Naive thymus-derived CD8-positive, alpha-beta T cell (primary cell): ENCODE data around the gene TMEM87B. TPM values are rescaled to one million over a fixed set of nuclear protein-coding genes. Genes with fewer than 3 reads are reported as not detected.
"Not testable (repeated sequence)": the region's sequence is repeated elsewhere in the genome, so short reads cannot be mapped to it uniquely, and the experiment has no call there.

Experiments
- ATAC-seq, 2 donors: fragments of 150-1000 bp; cut with Tn5 transposase in 1 of 2; sonication (Bioruptor Pico), chemical (Tn5 transposase) in 1 of 2; 1 replicate in 1 of 2; 2 replicates in 1 of 2; pipeline ENCODE4 v1.10.0; 2021; ENCODE audit warnings: mild to moderate bottlenecking in 2 of 2, moderate library complexity in 2 of 2
- POLR2A ChIA-PET: fragments of 350-600 bp; sonication (Branson Sonifier 250); formaldehyde crosslinking; loops from one replicate; lab custom pipeline; 2021; ENCODE audit warnings: antibody characterized with exemption; lab: Charles Lee
- DNase-seq, 10 donors: peaks; one replicate each; pipeline versions ENCODE4 v3.0.0 to v3.0.0-alpha.2; 2020 to 2022
- H3K27ac Mint-ChIP-seq, 10 donors: one replicate each; pipeline ENCODE4 v1.8.0; 2020 to 2022; ENCODE audit warnings: mild to moderate bottlenecking in 10 of 10, mixed read lengths in 10 of 10, moderate library complexity in 4 of 10, inconsistent platforms in 1 of 10
- H3K27me3 Mint-ChIP-seq, 5 donors: one replicate each; pipeline ENCODE4 v1.8.0; 2021 to 2022; ENCODE audit warnings: mixed read lengths in 5 of 5
- H3K36me3 Mint-ChIP-seq, 3 donors: one replicate each; pipeline ENCODE4 v1.8.0; 2020 to 2022; ENCODE audit warnings: mixed read lengths in 3 of 3, mild to moderate bottlenecking in 2 of 3, inconsistent platforms in 1 of 3
- H3K4me1 Mint-ChIP-seq, 4 donors: one replicate each; pipeline ENCODE4 v1.8.0; 2021 to 2022; ENCODE audit warnings: mixed read lengths in 4 of 4
- H3K4me3 Mint-ChIP-seq, 10 donors: one replicate each; pipeline ENCODE4 v1.8.0; 2020 to 2022; ENCODE audit warnings: mild to moderate bottlenecking in 10 of 10, mixed read lengths in 10 of 10, moderate library complexity in 6 of 10, inconsistent platforms in 1 of 10
- H3K9me3 Mint-ChIP-seq, 9 donors: one replicate each; pipeline ENCODE4 v1.8.0; 2020 to 2022; ENCODE audit warnings: mixed read lengths in 9 of 9, mild to moderate bottlenecking in 3 of 9, inconsistent platforms in 1 of 9, moderate library complexity in 1 of 9
- polyA plus RNA-seq, 3 donors: library from polyadenylated mRNA; unstranded; fragments of 300-500 nt; fragmentation: Illumina TruSeq; gene quantifications; one replicate each; pipeline ENCODE4 v1.2.3, GENCODE V29; 2021
- total RNA-seq, 8 experiments: library from RNA in 2 of 8; stranded (reverse) in 2 of 8; gene quantifications; one replicate each; pipeline ENCODE4 v1.2.3 and lab custom pipeline; 2021 to 2026

TMEM87B gene
- total and polyA plus RNA-seq, 5 experiments from 2014 or later, result 7.0 to 23.8 (median 11.8) TPM

DNA sequence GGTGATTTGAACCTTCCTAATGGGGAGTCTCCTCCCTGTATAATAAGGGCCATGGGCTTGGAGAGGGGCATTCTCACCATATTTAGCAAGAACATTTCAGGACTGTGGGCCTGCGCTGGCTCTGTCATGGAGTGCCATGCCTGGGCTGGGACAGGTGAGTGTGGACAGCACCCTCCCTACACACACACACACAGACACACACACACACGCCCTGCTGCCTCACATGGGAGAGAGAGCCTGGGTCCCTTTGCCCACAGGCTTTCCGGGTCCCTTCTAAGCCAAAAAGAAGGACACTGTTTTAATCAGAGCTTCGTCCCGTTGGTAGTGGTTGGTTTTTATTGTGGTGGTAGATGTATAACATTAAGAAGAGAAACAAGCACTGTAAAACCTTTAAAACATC is 31.4 kb upstream of the TMEM87B start:
- POLR2A ChIA-PET, result no interaction called here
- Mint-ChIP-seq H3K9me3 (no peaks in the 10 kb centered on the region), H3K27ac (peak overlapping the region in 1 of 10 donors; percentile 4), H3K36me3 (no peaks in the 10 kb centered on the region), H3K4me3 (no peak overlapping the region), H3K27me3 (peaks cover 1 to 25% (median 9%) of the 10 kb centered on the region in 5 donors), H3K4me1 (no peaks in the 10 kb centered on the region)
- DNase-seq, result no peak
- ATAC-seq, result no peak

DNA sequence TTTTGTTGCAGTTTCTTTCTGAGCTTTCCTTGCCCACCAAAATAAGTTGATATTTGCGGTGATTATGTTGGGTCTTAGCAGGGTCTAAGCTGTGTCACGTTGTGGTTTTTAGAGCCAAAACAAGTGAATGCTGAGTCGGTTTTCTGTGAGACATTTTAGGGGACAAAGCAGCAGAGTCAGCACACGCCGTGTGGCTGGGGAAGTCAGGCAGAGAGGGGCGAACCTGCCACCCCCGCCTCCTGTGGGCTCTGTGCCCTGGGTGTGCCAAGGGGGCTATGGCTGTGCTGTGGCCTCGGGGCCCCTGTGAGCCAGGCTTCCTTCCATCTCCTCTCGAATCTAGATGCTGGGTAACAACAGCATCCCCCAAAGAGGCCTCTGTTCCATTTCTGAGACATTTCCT is 30.8 kb upstream of the TMEM87B start:
- no peaks in the 10 kb centered on the region for H3K9me3 Mint-ChIP-seq
- H3K4me1 Mint-ChIP-seq, result no peaks in the 10 kb centered on the region
- ATAC-seq, result no peak
- no peaks in the 10 kb centered on the region for H3K36me3 Mint-ChIP-seq
- POLR2A ChIA-PET, result no interaction called here
- H3K4me3 Mint-ChIP-seq, result no peak overlapping the region
- H3K27me3 Mint-ChIP-seq, result peaks cover 1 to 21% (median 9%) of the 10 kb centered on the region in 5 donors
- no peak for DNase-seq
- no peak overlapping the region for H3K27ac Mint-ChIP-seq

DNA sequence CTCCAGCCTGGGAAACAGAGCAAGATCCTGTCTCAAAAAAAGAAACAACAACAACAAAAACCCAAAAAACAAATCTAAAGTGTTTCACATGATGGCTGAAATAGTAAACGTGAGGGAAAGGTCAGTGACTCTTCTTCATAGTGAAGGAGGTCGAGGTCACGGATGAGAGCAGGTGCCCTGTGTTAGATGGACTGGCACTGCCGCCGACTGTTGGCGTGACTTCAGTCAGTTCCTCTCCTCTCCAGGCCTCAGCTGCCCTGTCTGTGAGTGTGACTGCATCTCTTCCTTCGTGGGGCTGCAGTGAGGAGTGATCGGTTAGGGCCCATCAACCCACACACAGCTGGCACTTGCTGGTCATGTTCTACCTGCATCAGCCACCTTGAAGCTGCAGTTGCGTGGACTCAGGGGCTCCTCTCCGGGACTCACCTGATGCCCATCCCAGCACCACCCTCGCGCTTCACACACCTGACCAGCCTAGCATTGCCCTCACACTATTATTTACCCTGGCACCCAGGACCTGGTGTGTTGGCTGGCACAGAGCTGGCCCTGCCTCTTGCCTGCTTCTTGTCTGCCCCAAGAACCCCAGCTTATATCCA is 30.1 kb upstream of the TMEM87B start:
- POLR2A ChIA-PET, result no interaction called here
- DNase-seq (no peak), ATAC-seq (no peak)
- no peak overlapping the region for H3K27ac Mint-ChIP-seq
- no peaks in the 10 kb centered on the region for H3K4me1 Mint-ChIP-seq
- H3K9me3 Mint-ChIP-seq, result no peaks in the 10 kb centered on the region
- no peak overlapping the region for H3K4me3 Mint-ChIP-seq
- H3K36me3 Mint-ChIP-seq, result no peaks in the 10 kb centered on the region
- peaks cover 1 to 14% (median 9%) of the 10 kb centered on the region in 5 donors for H3K27me3 Mint-ChIP-seq

DNA sequence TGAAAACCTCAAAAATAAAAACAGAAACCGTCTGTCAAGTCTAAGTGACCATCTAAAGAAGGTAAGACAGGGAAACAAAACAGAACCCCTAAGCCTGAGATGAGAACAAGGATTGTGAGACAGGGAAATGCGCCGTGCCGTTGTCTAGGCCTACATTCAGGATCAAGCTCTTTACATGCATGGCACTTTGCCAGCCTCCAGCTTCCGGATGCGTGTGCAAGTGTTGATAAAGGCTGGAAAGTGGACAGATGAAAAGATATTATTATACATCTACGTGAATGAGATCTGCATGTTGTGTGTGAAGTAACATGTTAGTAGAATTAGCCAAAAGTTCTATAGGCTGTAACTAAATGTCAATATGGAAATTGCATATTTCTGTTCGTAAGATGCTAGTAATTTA is 28.6 kb upstream of the TMEM87B start:
- Mint-ChIP-seq H3K36me3 (no peaks in the 10 kb centered on the region), H3K27me3 (peaks cover 0 to 14% (median 0%) of the 10 kb centered on the region in 5 donors), H3K4me1 (no peaks in the 10 kb centered on the region), H3K9me3 (no peaks in the 10 kb centered on the region), H3K27ac (no peak overlapping the region), H3K4me3 (no peak overlapping the region)
- no peak for DNase-seq
- ATAC-seq, result no peak
- POLR2A ChIA-PET, result no interaction called here

DNA sequence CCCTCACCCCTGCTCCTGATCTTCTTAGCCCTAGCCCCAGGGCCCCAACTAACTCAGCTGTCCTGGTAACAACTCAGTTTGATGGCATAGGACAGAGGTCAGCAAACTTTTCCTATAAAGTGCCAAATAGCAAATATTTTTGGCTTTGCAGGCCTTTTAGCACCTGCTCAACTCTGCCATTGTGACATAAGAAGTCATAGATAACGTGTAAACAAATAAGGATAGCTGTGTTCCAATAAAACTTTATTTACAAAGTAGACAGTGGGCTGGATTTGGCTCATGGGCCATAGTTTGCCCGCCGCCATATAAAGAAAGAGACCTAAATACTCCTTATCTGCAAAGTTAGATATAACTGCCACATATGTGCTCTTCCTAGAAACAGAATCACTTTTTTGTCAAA is 27.3 kb upstream of the TMEM87B start:
- Mint-ChIP-seq H3K9me3 (no peaks in the 10 kb centered on the region), H3K4me3 (no peak overlapping the region), H3K27ac (no peak overlapping the region), H3K4me1 (peaks cover 4 to 10% (median 6%) of the 10 kb centered on the region in 4 donors), H3K36me3 (no peaks in the 10 kb centered on the region), H3K27me3 (peaks cover 0 to 14% (median 0%) of the 10 kb centered on the region in 5 donors)
- ATAC-seq (no peak), DNase-seq (no peak)
- POLR2A ChIA-PET, result no interaction called here

DNA sequence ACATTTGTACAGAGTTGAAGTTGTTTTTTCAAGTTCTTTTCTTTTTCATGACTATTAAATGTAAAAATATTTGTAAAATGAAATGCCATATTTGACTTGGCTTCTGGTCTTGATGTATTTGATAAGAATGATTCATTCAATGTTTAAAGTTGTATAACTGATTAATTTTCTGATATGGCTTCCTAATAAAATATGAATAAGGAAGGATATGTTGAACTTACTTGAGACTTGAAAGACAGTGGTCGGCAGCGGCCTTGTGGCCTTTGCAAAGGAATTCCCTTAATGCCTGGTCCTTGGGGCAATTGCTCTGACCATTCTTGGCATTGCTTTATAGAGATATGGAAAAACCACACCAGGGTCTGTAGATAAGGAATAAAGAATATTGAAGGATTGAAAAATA is 25.9 kb upstream of the TMEM87B start:
- POLR2A ChIA-PET, result no interaction called here
- peaks cover 0 to 14% (median 0%) of the 10 kb centered on the region in 5 donors for H3K27me3 Mint-ChIP-seq
- H3K4me3 Mint-ChIP-seq, result no peak overlapping the region
- H3K9me3 Mint-ChIP-seq, result no peaks in the 10 kb centered on the region
- no peak for DNase-seq
- H3K4me1 Mint-ChIP-seq, result peaks cover 4 to 12% (median 6%) of the 10 kb centered on the region in 4 donors
- H3K36me3 Mint-ChIP-seq, result no peaks in the 10 kb centered on the region
- ATAC-seq, result no peak
- no peak overlapping the region for H3K27ac Mint-ChIP-seq

DNA sequence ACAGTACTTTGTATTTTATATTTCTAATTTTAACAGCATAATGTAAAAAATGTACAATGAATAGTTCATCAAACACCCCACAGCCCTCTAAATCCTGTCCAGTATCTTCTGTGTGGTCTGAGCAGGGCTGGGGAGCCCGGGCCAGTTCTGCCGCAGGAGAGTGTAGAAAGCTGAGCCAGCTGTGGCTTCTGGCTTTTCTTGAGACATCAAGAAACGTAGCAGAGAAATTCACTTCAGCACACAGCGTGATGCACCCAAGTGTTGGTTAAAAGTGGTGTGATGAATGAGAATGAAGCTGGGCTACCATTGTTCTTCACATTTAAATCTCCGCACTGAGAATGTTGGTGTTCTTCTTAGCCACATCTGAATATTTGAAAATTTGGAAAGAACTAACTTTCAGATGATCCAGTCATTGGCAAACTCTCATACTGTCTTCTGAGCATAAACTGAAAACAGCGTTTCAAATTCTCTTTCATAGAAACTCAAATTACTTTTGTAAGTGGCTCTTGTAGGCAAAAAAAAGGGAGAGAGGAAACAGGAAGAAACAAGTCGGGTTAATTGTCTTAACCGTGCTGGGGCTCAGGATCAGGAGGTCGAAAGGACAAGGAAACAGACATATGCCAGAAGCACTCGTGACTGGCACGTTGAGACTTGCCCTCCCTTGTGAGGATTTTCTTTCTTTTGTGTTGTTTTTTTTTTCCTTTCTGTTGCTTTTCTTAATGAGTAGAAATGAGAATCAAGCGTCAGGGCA is 23.4 kb upstream of the TMEM87B start:
- H3K36me3 Mint-ChIP-seq, result no peaks in the 10 kb centered on the region
- peaks cover 4 to 12% (median 6%) of the 10 kb centered on the region in 4 donors for H3K4me1 Mint-ChIP-seq
- no peak overlapping the region for H3K27ac Mint-ChIP-seq
- peaks cover 0 to 16% (median under 1%) of the 10 kb centered on the region in 9 donors for H3K9me3 Mint-ChIP-seq
- DNase-seq (no peak), ATAC-seq (no peak)
- no peak overlapping the region for H3K4me3 Mint-ChIP-seq
- POLR2A ChIA-PET, result no interaction called here
- H3K27me3 Mint-ChIP-seq, result peaks cover 0 to 14% (median 0%) of the 10 kb centered on the region in 5 donors

DNA sequence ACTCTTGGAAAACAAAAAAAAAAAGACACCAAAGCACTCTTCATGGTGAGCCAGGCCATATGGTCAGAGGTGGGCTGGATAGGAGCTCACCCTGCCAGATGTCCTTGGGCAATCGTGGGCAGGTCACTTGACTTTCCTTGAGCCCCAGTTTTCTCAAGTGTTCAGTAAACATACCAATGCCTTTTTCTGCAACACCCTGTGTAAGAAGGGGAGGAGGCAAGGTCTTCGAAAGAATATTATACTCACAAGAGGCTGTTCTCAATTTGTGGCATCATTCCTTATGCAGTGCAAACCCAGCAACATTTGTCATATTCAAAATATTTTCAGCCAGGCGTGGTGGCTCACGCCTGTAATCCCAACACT is 22.9 kb upstream of the TMEM87B start:
- DNase-seq (no peak), ATAC-seq (no peak)
- no peak overlapping the region for H3K27ac Mint-ChIP-seq
- H3K36me3 Mint-ChIP-seq, result no peaks in the 10 kb centered on the region
- peaks cover 0 to 20% (median 2%) of the 10 kb centered on the region in 9 donors for H3K9me3 Mint-ChIP-seq
- peaks cover 0 to 14% (median under 1%) of the 10 kb centered on the region in 5 donors for H3K27me3 Mint-ChIP-seq
- POLR2A ChIA-PET, result no interaction called here
- H3K4me3 Mint-ChIP-seq, result no peak overlapping the region
- peaks cover 4 to 12% (median 6%) of the 10 kb centered on the region in 4 donors for H3K4me1 Mint-ChIP-seq

DNA sequence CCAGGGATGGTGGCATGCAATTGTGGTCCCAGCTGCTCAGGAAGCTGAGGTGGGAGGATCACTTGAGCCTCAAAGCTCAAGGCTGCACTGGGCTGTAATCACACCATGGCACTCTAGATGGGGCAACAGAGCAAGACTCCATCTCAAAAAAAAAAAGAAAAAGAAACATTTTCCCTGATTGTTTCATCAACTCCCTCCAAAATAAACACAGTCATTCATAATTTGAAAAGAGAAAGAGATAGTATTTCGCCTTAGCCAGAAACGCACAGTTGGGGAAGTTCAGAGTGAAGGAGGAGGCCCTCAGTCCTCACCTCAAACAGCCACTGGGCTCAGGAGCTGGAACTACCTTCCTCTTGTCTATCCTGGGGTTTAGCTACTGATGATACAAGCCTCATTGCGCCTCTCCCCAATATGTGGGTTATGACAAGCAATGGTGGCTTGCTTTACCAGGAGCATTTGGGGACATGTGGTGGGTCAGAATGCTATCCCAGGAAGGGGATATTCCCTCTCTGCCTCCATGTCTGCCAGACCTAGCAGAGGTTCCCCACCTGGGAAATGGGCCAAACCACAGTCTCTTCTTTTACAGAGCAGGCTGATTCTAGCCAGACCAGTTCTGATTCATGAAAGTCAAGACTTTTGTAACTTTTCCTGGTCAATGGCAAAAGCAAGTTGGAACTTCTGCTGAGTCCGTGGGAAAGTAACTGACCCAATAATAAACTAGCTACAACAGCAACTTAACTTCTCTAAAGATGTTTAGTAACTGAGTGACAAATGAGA is 22.2 kb upstream of the TMEM87B start:
- ATAC-seq (no peak), DNase-seq (no peak)
- POLR2A ChIA-PET, result no interaction called here
- Mint-ChIP-seq H3K4me1 (peaks cover 4 to 12% (median 6%) of the 10 kb centered on the region in 4 donors), H3K4me3 (no peak overlapping the region), H3K36me3 (peaks cover 0 to 5% (median 3%) of the 10 kb centered on the region in 3 donors), H3K27ac (no peak overlapping the region), H3K27me3 (peaks cover 0 to 8% (median 6%) of the 10 kb centered on the region in 5 donors), H3K9me3 (peaks cover 0 to 26% (median 7%) of the 10 kb centered on the region in 9 donors)

DNA sequence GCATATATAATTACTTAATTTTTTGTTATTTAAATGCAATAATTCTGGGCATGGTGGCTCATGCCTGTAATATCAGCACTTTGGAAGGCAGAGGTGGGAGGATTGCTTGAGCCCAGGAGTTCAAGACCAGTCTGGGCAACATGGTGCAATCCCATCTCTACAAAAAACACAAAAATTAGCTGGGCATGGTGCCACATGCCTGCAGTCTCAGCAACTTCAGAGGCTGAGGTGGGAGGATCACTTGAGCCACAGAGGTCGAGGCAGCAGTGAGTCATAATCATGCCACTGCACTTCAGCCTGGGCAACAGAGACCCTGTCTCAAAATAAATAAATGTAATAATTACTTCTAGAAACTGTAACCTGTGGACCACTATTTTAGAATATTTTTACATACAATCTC is 21.5 kb upstream of the TMEM87B start:
- DNase-seq, result no peak
- Mint-ChIP-seq H3K27me3 (peaks cover 0 to 9% (median 6%) of the 10 kb centered on the region in 5 donors), H3K9me3 (peaks cover 0 to 31% (median 7%) of the 10 kb centered on the region in 9 donors), H3K4me3 (no peak overlapping the region), H3K4me1 (peaks cover 4 to 12% (median 6%) of the 10 kb centered on the region in 4 donors), H3K36me3 (peaks cover 0 to 5% (median 3%) of the 10 kb centered on the region in 3 donors), H3K27ac (no peak overlapping the region)
- ATAC-seq, result no peak
- POLR2A ChIA-PET, result no interaction called here

DNA sequence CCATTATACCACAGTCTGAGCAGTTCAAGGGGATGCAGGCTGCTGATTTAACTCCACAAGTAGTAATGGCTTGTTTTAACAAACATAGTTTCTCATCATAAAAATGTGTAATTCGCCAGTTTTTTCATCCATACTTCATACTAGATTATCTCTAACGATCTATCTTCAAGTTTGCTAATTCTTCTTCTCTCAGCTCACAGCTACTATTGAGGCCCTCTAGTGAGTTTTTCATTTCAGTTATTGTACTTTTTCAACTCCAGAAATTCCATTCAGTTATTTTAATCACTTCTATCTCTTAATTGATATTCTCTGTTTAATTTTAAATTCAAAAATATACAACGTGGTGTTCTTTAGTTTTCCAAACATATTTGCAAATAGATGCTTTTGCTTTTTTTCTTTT is 20.1 kb upstream of the TMEM87B start:
- ATAC-seq (no peak), DNase-seq (no peak)
- Mint-ChIP-seq H3K27ac (no peak overlapping the region), H3K4me1 (peaks cover 4 to 12% (median 6%) of the 10 kb centered on the region in 4 donors), H3K27me3 (peaks cover 0 to 9% (median 4%) of the 10 kb centered on the region in 5 donors), H3K9me3 (peaks cover 0 to 42% (median 7%) of the 10 kb centered on the region in 9 donors), H3K4me3 (no peak overlapping the region), H3K36me3 (peaks cover 0 to 5% (median 3%) of the 10 kb centered on the region in 3 donors)
- POLR2A ChIA-PET, result no interaction called here

DNA sequence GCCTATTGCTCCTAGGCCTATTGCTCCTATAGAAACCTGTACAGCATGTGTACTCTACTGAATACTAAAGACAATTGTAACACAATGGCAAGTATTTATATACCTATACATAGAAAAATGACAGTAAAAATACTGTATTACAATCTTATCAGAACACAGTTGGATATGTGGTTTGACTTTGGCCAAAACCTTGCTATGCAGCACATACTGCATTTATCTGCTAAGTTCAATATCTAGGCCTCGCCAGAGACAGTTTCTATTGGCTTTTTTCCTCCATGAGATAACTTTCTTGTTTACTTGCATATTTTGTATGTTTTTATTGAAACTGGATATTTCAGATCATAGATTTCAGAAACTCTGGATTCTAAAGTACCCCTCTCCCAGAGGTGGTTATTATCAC is 19.3 kb upstream of the TMEM87B start:
- no peak overlapping the region for H3K27ac Mint-ChIP-seq
- DNase-seq, result no peak
- POLR2A ChIA-PET, result no interaction called here
- no peak overlapping the region for H3K4me3 Mint-ChIP-seq
- H3K27me3 Mint-ChIP-seq, result peaks cover 0 to 9% (median 0%) of the 10 kb centered on the region in 5 donors
- no peak for ATAC-seq
- H3K36me3 Mint-ChIP-seq, result peaks cover 0 to 5% (median 3%) of the 10 kb centered on the region in 3 donors
- H3K4me1 Mint-ChIP-seq, result peaks cover 4 to 12% (median 6%) of the 10 kb centered on the region in 4 donors
- peaks cover 0 to 44% (median 7%) of the 10 kb centered on the region in 9 donors for H3K9me3 Mint-ChIP-seq

DNA sequence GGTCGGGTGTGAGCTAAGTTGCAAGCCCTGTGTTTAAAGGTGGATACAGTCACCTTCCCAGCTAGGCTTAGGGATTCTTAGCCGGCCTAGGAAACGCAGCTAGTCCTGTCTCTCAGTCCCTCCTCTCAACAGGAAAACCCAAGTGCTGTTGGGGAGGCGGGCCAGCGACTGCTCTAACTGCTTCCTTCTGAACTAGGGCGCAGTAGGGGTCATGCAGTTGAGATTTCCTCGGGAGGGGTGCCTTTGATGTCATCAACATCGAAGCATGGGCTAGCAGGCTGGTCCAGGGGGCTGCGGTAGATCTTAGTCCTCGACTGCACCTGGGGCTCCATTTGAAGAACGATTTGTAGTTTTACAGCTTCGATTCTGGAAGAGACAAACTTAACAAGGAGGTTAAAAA is 15.5 kb upstream of the TMEM87B start:
- H3K27me3 Mint-ChIP-seq, H3K4me3 Mint-ChIP-seq, H3K36me3 Mint-ChIP-seq, H3K4me1 Mint-ChIP-seq, H3K27ac Mint-ChIP-seq, DNase-seq, ATAC-seq: not testable (repeated sequence)
- peaks cover 0 to 44% (median 7%) of the 10 kb centered on the region in 9 donors for H3K9me3 Mint-ChIP-seq
- POLR2A ChIA-PET, result interaction anchor here (0.7 kb wide), 1 partner anchor 8 kb away, joined by 6 read pairs; no protein-coding TSS in a partner anchor
